Islet of Langerhans (tissue), 1 donor: ENCODE measurements around the gene PPP1R13L.
"Not testable (repeated sequence)": the region's sequence is repeated elsewhere in the genome, so short reads cannot be mapped to it uniquely, and the experiment has no call there.

Experiments used
- FAIRE-seq: peaks from one replicate; lab custom pipeline; 2011; peaks lifted over from hg19 to GRCh38; lab: Jason Lieb, UNC

The PPP1R13L gene

DNA sequence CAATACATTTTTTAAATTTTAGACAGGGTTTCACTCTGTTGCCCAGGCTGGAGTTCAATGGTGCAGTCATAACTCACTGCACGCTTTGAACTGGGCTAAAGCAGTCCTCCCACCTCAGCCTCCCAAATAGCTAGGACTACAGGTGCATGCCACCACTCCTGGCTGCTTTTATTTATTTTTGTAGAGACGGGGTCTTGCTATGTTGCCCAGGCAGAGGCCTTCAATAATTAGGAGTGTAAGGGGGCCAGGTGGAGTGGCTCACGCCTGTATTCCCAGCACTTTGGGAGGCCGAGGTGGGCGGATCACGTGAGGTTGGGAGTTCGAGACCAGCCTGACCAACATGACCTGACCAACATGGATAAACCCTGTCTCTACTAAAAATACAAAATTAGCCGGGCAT, 27.7 kb upstream of the PPP1R13L start:
- FAIRE-seq, result not testable (repeated sequence)

DNA sequence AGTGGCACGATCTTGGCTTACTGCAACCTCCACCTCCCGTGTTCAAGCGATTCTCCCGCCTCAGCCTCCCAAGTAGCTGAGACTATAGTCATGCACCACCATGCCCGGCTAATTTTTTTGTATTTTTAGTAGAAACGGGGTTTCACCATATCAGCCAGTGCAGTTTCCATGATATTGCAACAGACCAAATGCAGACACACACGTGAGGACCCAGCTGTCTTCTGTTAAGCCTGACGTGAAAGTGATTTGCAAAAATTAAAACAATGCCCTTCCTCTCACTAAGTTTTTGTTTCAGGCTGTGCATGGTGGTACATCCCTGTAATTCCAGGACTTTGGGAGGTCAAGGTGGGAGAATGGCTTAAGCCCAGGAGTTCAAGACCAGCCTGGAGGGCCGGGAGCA, 26.1 kb upstream of the PPP1R13L start:
- FAIRE-seq, result not testable (repeated sequence)

DNA sequence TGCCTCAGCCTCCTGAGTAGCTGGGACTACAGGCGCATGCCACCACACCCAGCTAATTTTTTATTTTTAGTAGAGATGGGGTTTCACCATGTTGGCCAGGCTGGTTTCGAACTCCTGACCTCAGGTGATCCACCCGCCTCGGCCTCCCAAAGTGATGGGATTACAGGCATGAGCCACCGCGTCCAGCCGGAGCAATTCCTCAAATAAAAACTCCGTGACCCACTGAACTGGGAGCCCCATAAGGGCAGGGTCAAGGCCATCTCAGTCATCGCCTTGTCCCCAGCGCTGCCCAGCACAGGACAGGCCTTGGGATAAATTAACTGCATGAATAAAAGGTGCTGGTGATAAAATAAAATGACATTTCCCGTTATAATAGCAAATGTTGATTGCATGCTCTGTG, 25.0 kb upstream of the PPP1R13L start:
- not testable (repeated sequence) for FAIRE-seq

DNA sequence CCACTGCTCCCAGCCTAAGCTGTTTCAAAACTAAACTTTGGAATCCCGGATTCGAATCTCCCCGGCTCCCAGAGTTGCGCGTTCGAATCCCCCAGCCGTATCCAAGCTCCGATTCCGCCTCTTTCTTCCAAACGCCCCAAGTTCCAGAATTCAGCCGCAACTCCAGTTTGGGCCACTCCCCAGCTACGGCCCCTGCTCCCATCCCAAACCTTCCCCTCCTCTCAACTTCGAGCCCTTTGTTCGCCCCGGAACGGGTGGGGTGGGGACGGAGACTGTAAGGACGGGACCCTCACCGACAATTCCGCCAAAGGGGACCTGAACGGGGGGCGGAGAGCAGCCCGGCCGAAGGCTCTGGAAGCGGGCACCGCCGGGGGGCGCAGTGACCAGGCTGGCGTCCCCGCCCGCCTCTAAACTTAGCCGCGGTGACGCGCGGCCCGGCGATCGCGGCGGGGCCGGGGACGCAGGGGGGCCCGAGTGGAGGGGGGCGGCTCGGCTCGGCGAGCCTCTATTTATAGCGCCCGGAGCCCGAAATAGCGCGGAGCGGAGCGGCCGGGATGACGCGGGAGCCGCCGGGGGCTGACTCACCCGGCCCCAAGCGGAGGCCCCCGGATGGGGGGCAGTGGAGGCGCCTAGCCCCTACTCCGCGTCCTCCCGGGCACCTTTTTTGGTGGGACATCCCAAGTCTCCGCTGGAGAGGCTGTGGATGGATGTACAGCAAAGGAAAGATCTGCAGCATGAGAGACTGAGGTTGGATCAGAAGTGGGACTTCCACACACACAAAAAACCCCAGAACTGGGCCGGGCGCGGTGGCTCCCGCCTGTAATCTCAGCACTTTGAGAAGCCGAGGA, 23.7 kb upstream of the PPP1R13L start:
- FAIRE-seq, result no peak

DNA sequence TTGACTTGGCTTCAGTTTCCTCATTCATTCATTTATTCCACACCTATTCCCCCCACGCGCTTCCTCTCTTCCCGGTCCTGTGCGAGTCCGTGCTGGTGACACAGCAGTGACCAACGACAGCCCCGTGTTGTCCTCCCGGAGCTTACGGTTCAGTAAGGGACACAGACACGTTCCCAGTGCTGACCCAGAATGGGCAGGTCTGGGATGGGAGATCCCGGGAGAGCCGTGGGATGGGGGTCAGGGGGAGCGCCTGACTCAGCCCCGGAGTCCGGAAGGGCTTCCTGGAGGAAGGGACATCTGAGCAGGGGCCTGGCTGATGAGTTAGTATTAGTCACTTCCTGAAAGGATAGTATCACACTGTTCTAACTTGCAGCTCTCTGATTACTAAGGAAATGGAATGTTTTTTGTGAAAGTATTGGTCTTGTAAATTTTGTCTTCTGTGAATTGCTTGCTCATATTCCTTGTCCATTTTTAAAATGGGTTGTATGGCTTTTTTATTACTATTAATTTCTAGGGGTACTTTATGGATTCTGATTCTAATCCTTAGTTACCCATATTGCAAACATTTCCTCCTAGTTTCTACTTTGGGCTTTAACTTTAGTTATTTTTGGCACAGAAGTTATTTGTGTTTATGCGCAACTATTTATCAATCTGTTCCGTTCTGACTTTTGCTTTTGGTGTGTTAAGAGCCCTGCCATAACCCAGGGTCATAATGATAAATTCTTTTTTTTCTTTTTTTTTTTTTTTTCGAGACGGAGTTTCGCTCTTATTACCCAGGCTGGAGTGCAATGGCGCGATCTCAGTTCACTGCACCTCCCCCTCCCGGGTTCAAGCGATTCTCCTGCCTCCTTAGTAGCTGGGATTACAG, 19.6 kb upstream of the PPP1R13L start:
- no peak for FAIRE-seq

DNA sequence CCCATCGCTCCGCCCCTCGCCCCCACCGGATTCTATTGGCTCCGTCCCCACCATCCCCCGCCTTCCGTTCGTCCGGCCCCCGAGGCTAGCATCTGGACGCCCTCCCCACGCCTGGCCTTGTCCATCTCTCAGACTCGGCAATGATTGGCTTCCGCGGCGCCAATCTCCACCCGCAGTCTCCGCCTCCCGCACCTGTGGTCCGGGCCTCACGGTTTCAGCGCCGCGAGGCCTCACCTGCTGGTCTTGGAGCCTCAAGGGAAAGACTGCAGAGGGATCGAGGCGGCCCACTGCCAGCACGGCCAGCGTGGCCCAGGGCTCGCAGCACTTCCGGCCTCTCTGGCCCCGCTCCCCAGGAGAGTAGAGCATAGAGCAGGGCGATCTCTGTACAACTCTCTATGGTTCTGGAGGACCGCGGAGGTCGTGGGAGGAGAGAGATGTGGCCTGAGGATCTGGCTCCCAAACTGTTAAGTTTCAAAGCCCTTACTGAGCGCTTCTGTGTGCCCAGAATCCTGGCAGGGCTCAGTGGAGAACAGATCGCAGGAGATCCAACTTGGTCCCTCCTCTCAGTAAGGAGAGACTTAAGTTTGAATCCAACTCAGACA, 18.8 kb upstream of the PPP1R13L start, which contains the start of gene ERCC1:
ERCC1 (minus strand) TSS at position 329 of the 602 bp plus-strand sequence. CDS start 543 bp downstream, outside the sequence.
- no peak for FAIRE-seq

DNA sequence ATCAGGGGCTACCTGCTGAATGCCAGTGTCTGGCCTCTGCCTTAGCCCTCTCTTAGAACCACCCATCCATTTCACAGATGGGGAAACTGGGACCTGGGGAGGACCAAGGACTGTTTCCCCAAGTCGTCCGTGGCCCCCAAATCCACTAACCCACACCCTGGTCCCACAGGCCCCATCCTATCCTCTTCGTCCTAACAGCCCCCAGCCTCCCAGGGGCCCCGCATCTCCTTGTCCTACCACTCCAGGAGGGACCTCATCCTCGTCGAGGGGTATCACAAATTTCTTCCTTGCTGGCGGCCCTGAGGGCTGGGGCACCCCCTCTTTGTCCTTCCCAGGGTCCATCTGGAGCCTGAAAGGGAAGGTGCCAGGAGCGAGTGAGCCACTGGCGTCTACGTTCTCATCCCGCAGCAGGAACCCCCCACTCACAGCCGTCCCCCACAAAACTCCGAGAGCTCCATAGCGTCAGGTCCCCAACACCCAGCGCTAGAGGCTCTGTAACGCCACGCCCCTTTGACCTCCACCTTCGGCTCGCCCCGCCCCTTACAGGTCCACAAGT, 18.2 kb upstream of the PPP1R13L start:
- FAIRE-seq, result no peak

DNA sequence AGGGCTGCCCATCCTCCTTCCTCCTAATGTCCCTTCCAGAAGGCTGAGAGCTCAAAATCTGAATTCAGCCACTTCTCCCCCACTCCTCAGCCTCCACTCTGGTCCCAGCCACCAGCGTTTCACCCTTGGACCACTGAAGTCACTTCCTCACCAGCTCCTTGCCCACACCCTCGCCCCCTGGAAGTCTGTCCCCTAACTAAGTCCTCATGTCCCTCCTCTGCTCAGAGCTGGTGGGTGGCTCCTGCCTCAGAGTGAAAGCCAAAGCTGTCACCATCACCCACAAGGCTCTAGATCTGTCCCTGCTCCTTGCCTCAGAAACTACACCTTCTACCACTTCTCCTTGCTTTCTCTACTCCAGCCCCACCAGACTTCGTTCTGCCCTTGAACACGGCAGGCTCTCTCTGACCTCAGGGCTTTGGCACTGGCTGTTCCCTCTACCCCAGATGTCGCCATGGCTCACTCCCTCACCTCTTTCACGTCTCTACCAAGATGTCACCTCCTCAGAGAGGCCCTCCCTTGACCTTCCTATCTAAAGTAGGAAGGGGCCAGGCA, 17.2 kb upstream of the PPP1R13L start:
- FAIRE-seq, result no peak

DNA sequence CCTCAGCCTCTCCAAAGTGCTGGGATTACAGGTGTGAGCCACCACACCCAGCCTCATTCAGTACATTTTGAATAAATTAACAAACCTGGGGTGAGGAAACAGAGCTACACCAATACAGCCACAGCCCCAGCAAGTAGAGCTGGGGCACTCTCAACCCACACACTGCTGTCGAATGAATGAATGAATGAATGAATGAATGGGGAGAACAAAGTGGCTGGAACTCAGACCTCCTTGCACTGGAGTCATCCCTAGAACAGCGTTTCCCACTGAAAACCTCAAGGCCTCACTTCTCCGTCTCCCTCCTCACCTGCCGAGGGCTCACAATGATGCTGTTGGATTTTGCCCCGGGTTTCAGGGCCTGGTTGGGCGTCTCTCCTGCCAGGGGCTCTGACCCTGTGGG, 16.0 kb upstream of the PPP1R13L start:
- no peak for FAIRE-seq

DNA sequence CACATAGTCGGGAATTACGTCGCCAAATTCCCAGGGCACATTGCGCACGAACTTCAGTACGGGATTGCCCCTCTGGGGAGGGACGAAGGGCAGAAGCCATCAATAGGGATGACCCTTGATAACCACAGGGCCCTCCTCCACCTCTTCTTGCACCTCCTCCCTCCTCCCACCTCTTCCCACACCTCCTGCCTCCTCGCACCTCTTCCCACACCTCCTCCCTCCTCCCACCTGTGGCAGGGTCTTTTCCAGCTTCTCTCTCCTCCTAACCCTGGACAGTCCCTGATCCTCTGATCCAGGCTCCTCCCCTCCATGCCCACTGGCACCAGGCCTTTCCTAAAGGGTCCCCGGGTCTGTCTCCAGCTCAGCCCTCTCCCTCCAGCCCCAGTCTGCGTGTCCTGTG, 15.5 kb upstream of the PPP1R13L start:
- FAIRE-seq, result no peak

DNA sequence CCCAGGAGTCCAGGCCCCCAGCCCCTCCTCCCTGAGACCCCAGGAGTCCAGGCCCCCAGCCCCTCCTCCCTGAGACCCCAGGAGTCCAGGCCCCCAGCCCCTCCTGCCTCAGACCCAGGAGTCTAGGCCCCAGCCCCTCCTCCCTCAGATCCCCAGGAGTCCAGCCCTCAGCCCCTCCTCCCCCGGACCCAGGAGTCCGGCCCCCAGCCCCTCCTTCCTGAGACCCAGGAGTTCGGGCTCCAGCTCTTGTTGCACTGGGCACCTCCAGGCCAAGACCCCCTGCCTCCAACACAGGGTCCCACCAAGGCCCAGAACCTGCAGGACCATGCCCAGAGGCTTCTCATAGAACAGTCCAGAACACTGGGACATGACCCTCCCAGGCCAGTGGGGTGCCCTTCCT, 15.0 kb upstream of the PPP1R13L start:
- no peak for FAIRE-seq

DNA sequence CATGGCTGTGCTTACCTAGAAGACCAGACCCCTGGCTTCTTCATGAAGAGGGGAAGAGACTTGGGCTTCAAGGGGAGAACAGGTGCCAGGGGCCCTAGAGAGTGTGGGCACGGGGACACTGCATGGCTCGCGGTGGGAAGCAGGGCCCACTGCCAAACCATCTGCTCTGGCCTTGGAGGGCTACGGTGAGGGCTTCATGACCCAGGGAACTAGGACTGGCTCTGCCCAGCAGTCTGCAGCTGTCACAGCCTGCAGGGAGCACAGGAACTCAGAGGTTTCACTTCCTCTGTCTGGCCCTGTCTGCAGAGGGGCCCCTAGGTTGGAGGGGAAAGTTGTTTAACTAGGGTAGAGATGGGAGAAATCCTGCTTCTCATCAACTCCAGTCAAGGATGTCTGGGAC, 14.5 kb upstream of the PPP1R13L start:
- no peak for FAIRE-seq

DNA sequence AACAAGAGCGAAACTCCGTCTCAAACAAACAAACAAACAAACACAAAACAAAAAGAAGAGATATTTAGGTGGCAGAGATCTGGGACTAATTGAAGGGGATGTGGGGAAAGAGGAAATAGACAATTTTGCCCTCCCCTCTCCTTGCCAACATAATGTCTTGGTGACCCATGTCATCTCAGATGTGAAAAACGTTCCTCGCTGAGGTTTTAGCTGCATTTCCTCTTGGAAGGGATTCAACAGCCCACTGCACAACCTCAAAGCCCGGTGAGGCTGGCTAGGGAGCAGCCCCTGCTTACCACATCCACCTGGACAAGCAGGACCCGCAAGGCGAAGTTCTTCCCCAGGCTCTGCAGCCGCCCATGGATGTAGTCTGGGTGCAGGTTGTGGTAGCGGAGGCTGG, 13.9 kb upstream of the PPP1R13L start:
- FAIRE-seq, result no peak

DNA sequence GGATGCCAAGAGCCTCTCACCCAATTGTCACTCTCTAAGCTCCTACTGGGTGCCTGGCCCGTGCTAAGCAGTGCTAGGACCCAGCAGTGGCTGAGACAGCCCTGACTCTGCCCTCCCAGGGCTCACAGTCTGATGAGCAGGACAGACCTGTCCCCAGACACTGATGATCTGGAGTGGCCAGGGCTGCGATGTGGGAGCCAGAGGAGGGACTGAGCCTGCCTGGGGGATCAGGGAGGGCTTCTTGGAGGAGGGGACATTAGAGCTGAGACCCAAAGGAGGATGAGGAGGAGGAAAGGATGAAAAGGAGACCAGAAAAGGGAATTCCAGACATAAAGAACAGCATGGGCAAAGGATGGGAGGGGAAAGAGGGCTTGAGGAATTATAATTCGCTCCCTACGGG, 12.3 kb upstream of the PPP1R13L start:
- no peak for FAIRE-seq

DNA sequence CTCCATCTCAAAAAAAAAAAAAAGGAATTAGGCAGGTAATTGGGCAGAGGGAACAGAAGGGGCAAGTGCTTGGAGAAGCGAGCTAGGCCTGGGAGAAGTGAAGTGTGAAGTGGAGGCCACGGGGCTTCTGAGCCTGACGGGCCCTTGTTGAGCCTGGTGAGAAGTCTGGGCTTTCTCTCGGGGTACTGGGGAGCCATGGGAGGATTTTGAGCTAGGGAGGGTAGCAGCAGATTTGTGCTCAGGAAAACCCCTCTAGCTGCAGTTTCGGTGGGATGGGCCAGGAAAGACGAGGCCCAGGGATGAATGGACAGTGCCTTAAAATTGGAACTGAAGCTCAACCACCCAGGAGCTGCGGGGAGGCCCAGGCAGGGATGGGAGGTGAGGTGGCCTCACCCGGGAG, 9.6 kb upstream of the PPP1R13L start:
- no peak for FAIRE-seq

DNA sequence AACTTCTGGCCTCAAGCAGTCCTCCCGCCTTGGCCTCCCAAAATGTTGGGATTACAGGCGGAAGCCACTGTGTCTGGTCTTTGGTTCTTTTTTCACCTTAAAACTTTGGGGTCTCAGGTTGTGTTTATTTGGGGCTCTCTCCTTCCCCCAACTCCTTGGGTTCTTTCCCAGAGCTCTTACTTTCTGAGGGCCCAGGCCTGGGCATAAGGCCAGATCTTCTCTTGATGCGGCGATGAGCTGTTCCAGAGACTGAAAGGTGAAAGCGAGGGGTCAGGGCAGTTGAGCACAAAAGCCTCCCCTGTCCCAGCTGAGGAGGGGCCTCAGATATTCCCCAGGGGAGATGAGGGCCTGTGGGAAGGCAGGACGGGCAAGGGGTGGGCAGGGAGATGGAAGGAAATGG, 8.6 kb upstream of the PPP1R13L start:
- no peak for FAIRE-seq

DNA sequence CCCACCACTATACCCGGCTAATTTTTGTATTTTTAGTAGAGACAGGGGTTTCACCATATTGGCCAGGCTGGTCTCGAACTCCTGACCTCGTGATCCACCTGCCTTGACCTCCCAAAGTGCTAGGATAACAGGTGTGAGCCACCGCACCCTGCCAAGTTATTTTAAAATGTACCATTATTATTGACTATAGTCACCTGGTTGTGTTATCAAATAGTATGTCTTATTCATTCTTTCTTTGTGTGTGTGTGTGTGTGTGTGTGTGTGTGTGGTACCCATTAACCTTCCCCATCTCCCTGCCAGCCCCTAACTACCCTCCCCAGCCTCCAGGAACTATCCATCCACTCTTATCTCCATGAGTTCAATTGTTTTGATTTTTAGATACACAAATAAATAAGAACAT, 5.5 kb upstream of the PPP1R13L start:
- FAIRE-seq, result not testable (repeated sequence)

DNA sequence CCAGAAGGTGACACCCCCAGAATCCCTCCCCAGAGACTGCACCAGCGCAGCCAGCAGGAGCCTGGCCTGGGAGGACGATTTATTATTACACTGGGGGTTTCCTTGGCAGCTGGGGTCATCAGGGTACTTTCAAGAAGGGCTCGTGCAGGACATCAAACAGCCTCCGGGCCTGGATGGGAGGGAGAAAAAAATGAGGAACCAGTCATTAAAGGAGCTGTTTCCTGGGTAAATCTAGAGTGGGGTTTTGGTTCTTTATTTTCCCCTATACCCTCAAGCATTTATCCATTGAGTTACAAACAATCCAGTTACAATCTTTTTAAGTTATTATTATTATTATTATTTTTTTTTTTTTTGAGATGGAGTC, 4.7 kb upstream of the PPP1R13L start:
- no peak for FAIRE-seq

DNA sequence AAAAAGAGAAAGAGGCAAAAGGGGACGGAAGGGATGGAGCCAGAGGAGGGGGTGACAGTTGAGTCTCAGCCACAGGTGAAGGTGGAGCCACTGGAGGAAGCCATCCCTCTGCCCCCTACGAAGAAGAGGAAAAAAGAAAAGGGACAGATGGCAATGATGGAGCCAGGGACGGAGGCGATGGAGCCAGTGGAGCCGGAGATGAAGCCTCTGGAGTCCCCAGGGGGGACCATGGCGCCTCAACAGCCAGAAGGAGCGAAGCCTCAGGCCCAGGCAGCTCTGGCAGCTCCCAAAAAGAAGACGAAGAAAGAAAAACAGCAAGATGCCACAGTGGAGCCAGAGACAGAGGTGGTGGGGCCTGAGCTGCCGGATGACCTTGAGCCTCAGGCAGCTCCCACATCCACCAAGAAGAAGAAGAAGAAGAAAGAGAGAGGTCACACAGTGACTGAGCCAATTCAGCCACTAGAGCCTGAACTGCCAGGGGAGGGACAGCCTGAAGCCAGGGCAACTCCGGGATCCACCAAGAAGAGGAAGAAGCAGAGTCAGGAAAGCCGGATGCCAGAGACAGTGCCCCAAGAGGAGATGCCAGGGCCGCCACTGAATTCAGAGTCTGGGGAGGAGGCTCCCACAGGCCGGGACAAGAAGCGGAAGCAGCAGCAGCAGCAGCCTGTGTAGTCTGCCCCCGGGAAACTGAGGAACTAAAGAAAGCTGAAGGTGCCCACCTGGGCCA, 4.1 kb upstream of the PPP1R13L start:
- no peak for FAIRE-seq

DNA sequence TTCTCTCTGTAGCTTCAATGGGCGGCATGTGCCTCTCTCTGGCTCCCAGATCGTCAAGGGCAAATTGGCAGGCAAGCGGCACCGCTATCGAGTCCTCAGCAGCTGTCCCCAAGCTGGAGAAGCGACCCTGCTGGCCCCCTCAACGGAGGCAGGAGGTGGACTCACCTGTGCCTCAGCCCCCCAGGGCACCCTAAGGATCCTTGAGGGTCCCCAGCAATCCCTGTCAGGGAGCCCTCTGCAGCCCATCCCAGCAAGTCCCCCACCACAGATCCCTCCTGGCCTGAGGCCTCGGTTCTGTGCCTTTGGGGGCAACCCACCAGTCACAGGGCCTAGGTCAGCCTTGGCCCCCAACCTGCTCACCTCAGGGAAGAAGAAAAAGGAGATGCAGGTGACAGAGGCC, 3.3 kb upstream of the PPP1R13L start:
- FAIRE-seq, result no peak

DNA sequence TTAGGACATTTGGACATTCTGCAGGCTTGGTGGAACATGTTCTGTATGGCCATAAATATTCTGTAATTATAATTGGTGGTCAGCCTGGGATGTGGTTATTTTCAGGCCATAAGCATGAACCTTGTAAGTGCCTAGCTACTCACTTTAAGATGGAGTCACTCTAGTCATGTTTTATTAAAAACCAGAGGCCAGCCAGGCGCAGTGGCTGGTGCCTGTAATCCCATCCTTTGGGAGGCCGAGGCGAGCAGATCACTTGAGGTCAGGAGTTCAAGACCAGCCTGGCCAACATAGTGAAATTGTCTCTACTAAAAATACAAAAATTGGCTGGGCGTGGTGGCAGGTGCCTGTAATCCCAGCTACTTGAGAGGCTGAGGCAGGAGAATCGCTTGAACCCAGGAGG, 2.7 kb upstream of the PPP1R13L start:
- FAIRE-seq, result not testable (repeated sequence)

DNA sequence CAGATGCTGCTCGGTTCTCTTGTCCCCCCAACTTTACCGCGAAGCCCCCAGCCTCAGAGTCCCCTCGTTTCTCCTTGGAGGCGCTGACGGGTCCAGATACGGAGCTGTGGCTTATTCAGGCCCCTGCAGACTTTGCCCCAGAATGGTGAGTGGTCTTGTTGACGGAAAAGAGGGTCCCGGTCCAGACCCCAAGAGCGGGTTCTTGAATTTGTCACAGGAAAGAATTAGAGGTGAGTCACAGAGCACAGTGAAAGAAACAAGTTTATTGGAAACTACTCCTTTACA, 2.2 kb upstream of the PPP1R13L start:
- FAIRE-seq, result no peak
